Measurements from ENCODE around the gene TMEM119. TPM values are rescaled to one million over a fixed set of nuclear protein-coding genes. Genes with fewer than 3 reads are reported as not detected.
"Not testable (repeated sequence)": the region's sequence is repeated elsewhere in the genome, so short reads cannot be mapped to it uniquely, and the experiment has no call there.

TMEM119 gene
- total RNA-seq, 2 experiments from 2014 or later: 0.10 to 0.24 TPM

DNA sequence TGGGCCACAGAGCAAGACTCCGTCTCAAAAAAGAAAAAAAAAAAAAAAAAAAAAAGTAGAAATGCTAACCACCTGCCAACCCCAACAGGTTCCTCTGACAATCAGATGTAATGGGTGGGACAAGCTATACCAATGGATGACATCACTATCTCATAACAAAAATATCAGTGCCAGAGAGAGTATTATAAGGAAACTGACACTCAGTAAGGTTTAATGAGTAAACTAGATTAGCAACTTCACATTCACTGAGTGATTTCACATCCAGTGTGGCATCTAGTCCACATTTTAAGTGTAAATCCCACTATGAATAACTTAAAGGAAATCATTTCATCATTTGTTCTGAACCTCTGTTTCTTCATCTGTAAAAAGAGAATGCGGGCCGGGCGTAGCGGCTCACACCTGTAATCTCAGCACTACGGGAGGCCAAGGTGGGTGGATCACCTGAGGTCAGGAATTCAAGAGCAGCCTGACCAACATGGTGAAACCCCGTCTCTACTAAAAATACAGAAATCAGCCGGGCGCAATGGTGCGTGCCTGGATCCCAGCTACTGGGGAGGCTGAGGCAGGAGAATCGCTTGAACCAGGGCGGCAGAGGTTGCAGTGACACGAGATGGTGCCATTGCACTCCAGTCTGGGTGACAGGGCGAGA, 38.8 kb downstream of the TMEM119 start:
- peak overlapping the region; percentile 100 for H3K4me3 Mint-ChIP-seq
- peak overlapping the region; percentile 99 for H3K27ac Mint-ChIP-seq
- CTCF ChIA-PET: interaction anchor here (1.0 to 18.8 kb wide), 3 partner anchors 57 to 244 kb away, joined by 4 to 472 read pairs (median 6); no protein-coding TSS in a partner anchor
- intact Hi-C loops (cut with micrococcal nuclease): no loop called here
- H3K4me1 Mint-ChIP-seq (ENCODE audit: low read depth): peaks cover 59% of the 10 kb centered on the region
- H3K27me3 Mint-ChIP-seq: no peaks in the 10 kb centered on the region
- H3K36me3 Mint-ChIP-seq: peaks cover 23% of the 10 kb centered on the region
- POLR2A ChIA-PET: interaction anchor here (1.1 to 7.0 kb wide), 5 partner anchors 10 to 75 kb away, joined by 3 to 66 read pairs (median 4); partner anchors contain the start of gene SELPLG
- DNase-seq: peak; percentile 67
- H3K9me3 Mint-ChIP-seq: no peaks in the 10 kb centered on the region

DNA sequence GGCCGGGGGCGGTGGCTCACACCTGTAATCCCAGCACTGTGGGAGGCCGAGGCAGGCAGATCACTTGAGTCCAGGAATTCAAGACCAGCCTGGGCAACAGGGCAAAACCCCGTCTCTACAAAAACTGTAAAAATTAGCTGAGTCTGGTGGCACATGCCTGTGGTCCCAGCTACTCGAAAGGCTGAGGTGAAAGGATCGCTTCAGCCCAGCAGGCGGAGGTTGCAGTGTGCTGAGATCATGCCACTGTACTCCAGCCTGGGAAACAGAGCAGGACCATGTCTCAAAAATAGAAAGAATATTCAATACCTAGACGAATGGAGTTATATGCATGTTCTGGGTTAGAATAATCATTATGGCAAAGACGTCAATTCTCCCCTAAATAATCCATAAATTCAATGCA, 42.5 kb downstream of the TMEM119 start:
- intact Hi-C loops (cut with micrococcal nuclease); H3K27me3 Mint-ChIP-seq; H3K27ac Mint-ChIP-seq; DNase-seq; H3K4me3 Mint-ChIP-seq; H3K9me3 Mint-ChIP-seq; POLR2A ChIA-PET: not testable (repeated sequence)
- Mint-ChIP-seq H3K36me3 (peaks cover 20% of the 10 kb centered on the region), H3K4me1 (ENCODE audit: low read depth) (peaks cover 85% of the 10 kb centered on the region)
- CTCF ChIA-PET: interaction anchor here (1.0 to 18.8 kb wide), 2 partner anchors 61 to 62 kb away, joined by 5 to 472 read pairs; no protein-coding TSS in a partner anchor

DNA sequence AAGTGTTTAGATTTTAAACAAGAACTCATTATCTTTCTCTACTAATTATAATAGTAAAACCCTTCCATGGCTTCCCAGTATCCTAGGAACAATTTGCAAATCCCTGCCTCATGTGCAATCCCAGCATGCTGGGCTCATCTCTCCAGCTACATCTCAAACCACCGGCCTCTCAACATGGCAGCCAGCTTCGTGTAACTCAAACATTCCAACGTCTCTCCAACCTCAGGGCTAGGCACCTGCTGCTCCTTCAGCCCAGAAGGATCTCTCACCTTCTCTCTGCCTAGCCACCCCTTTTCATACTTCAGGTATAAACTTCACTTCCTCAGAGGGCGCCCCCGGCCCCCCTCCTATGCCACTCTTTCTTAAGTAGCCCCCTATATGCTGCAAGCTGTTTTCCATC, 44.1 kb downstream of the TMEM119 start:
- Mint-ChIP-seq H3K27ac (no peak overlapping the region), H3K9me3 (no peaks in the 10 kb centered on the region), H3K4me3 (no peak overlapping the region), H3K4me1 (ENCODE audit: low read depth) (peaks cover 83% of the 10 kb centered on the region), H3K36me3 (peaks cover 17% of the 10 kb centered on the region), H3K27me3 (no peaks in the 10 kb centered on the region)
- DNase-seq: no peak
- intact Hi-C loops (cut with micrococcal nuclease): no loop called here
- POLR2A ChIA-PET: no interaction called here
- CTCF ChIA-PET: no interaction called here

DNA sequence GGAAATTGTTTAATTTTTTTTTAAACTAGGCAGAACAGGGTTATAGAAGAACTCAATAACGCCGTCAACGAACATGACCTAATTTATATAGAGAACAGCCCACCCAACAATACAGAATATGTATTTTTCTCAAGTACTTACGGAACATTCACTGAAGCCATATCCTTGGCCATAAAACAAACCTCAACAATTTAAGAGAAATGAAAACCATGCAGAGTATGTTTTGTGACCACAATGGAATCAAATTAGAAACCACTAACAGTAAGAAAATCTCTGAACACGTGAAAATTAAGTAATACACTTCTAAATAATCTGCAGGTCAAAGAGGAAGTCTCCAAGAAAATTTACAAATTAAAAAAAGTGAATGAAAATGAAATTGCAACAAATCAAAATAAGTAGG, 46.3 kb downstream of the TMEM119 start:
- ChIA-PET POLR2A (no interaction called here), CTCF (interaction anchor here (0.7 kb wide), 1 partner anchor 505 kb away, joined by 4 read pairs; no protein-coding TSS in a partner anchor)
- no peak for DNase-seq
- Mint-ChIP-seq H3K27me3 (no peaks in the 10 kb centered on the region), H3K36me3 (peaks cover 19% of the 10 kb centered on the region), H3K4me1 (ENCODE audit: low read depth) (peaks cover 68% of the 10 kb centered on the region), H3K9me3 (no peaks in the 10 kb centered on the region), H3K27ac (no peak overlapping the region), H3K4me3 (no peak overlapping the region)
- intact Hi-C loops (cut with micrococcal nuclease): no loop called here

DNA sequence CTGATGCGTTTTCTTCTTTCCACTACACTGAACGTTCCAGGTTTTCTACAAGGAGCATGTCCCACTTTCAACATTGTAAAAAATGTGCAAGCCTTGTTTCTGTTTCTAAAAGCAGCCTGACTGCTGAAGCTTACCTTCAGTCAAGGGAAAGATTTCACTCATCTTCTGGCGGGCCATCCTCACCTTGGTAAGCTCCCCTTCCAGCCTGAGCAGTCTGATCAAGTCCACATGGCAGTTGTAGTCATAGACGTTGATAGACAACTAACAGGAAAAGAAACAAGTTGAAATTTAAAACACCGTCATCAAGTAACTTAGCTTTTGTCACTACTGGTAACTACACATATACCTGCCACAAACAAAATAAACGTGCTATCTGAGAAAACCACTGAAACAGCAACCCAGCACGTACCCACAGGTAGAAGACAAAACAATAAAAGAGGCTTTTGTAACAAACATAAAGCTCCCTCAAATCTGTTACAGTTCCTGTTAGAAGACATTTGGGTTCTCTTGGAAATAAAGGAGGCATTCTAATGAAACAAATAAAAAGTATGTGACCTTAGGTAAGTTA, 48.8 kb downstream of the TMEM119 start:
- ChIA-PET CTCF (interaction anchor here (1.1 to 2.0 kb wide), 3 partner anchors 11 to 254 kb away, joined by 3 to 8 read pairs (median 4); no protein-coding TSS in a partner anchor), POLR2A (no interaction called here)
- H3K27me3 Mint-ChIP-seq: no peaks in the 10 kb centered on the region
- no peaks in the 10 kb centered on the region for H3K9me3 Mint-ChIP-seq
- no peak overlapping the region for H3K4me3 Mint-ChIP-seq
- intact Hi-C loops (cut with micrococcal nuclease): no loop called here
- peaks cover 25% of the 10 kb centered on the region for H3K36me3 Mint-ChIP-seq
- peaks cover 48% of the 10 kb centered on the region for H3K4me1 Mint-ChIP-seq (ENCODE audit: low read depth)
- H3K27ac Mint-ChIP-seq: peak overlapping the region; percentile 51
- no peak for DNase-seq

DNA sequence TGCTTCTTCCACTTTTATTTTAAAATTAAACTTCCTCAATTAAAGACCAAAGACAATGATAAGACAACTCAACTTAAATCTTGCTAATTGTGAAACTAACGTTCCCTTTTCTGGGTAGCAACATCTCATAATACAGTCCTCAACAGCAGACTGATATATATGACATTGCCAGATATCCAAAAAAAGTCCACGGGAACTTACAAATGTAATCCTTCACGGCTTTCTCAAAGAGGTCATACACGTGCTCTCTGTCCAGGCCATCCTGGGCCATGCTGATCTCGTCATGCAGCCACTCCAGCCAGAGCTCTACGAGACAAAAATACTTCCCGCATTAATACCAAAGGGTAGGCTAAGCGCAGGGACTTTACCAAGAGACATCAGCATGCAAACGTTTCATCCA, 50.2 kb downstream of the TMEM119 start:
- no peak for DNase-seq
- no peak overlapping the region for H3K27ac Mint-ChIP-seq

DNA sequence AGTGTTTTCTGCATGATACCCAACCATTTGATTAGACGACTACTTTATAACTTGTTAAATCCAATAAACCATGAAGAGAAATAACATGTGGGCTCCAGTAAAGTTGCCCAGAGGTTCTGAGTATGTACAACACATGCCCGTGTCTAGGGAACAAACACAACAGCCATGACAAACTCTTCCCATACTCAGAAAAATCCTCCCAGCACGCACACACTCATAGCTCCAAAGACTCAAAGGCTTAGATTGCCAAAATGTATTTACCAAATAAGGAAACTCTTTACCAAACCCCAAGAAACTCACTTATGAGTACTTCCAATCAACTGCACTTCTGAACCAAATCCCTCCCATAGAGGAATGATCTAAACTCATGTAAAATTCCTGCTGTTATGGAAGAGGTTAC, 54.2 kb downstream of the TMEM119 start:
- POLR2A ChIA-PET: no interaction called here
- no peak overlapping the region for H3K4me3 Mint-ChIP-seq
- H3K27ac Mint-ChIP-seq: no peak overlapping the region
- DNase-seq: no peak
- no peaks in the 10 kb centered on the region for H3K9me3 Mint-ChIP-seq
- H3K27me3 Mint-ChIP-seq: no peaks in the 10 kb centered on the region
- peaks cover 23% of the 10 kb centered on the region for H3K4me1 Mint-ChIP-seq (ENCODE audit: low read depth)
- peaks cover 44% of the 10 kb centered on the region for H3K36me3 Mint-ChIP-seq
- intact Hi-C loops (cut with micrococcal nuclease): no loop called here
- CTCF ChIA-PET: interaction anchor here (0.9 to 1.6 kb wide), 2 partner anchors 21 to 74 kb away, joined by 3 to 5 read pairs; no protein-coding TSS in a partner anchor

More for the DNA sequence above, 50.2 kb downstream of the TMEM119 start:
- Mint-ChIP-seq H3K27me3 (no peaks in the 10 kb centered on the region), H3K4me3 (no peak overlapping the region), H3K9me3 (no peaks in the 10 kb centered on the region), H3K4me1 (ENCODE audit: low read depth) (peaks cover 36% of the 10 kb centered on the region), H3K36me3 (peaks cover 37% of the 10 kb centered on the region)
- ChIA-PET POLR2A (no interaction called here), CTCF (no interaction called here)
- intact Hi-C loops (cut with micrococcal nuclease): no loop called here

DNA sequence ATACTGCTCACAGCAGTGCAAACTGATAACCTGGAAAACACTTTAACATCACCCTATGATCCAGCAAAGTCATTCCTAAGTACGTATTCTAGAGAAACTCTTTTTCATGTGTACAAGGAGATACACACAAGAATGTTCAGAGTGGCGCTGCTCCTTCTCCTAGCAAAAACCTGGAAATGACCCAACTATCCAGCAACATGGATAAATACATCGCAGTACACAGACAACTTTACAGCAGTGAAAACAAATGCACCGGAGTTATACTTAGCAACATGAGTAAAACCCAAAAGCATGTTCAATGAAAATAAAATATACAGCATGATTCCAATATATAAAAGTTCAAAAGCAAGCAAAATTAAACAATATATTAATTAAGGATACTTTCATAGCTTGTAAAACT, 55.6 kb downstream of the TMEM119 start:
- no peak overlapping the region for H3K4me3 Mint-ChIP-seq
- intact Hi-C loops (cut with micrococcal nuclease): no loop called here
- POLR2A ChIA-PET: no interaction called here
- H3K36me3 Mint-ChIP-seq: peaks cover 46% of the 10 kb centered on the region
- peaks cover 16% of the 10 kb centered on the region for H3K4me1 Mint-ChIP-seq (ENCODE audit: low read depth)
- no peak for DNase-seq
- H3K9me3 Mint-ChIP-seq: no peaks in the 10 kb centered on the region
- H3K27me3 Mint-ChIP-seq: no peaks in the 10 kb centered on the region
- H3K27ac Mint-ChIP-seq: no peak overlapping the region
- CTCF ChIA-PET: no interaction called here

Small RNA genes within 50 kb of the gene (microRNA-seq; reads per million reads assigned to microRNA genes)
- gene MIR4496 (ENCODE audit: borderline microRNAs expressed, borderline number of aligned reads, borderline replicate concordance): not detected

Other genes with a start within 250 kb of the TMEM119 start
- gene FICD, start 82.8 kb downstream of the TMEM119 start, total RNA-seq: 1 to 10 TPM; 5.7 to 6.0 TPM
- gene SART3, start 36.9 kb downstream of the TMEM119 start, total RNA-seq: 10 to 100 TPM; 84.3 to 91.5 TPM
- 10 to 100 TPM; 88.6 to 94.3 TPM for gene ISCU, start 35.5 kb downstream of the TMEM119 start, total RNA-seq
- gene SELPLG, start 35.8 kb upstream of the TMEM119 start, total RNA-seq: 10 to 100 TPM; 56.8 to 60.1 TPM
- 10 to 100 TPM; 62.1 to 70.9 TPM for gene CORO1C, start 133.4 kb upstream of the TMEM119 start, total RNA-seq

Measured in activated CD4-positive, alpha-beta memory T cell treated with anti-CD3 and anti-CD28 coated beads for 36 hours (primary cell).